K562 (cell line): Measurements from ENCODE around the gene TRDMT1. TPM values are rescaled to one million over a fixed set of nuclear protein-coding genes. Genes with fewer than 3 reads are reported as not detected.

Experiments
- CEBPG ChIP-seq, 3 experiments: fragments of 200-800 bp in 1 of 3; sonication (Bioruptor generic) in 1 of 3; sonication (generic) in 1 of 3; formaldehyde crosslinking in 1 of 3; IDR thresholded peaks in 2 of 3; conservative IDR thresholded peaks in 1 of 3; 2 replicates each; pipeline versions ENCODE4 v1.6.1 to v1.8.0; 2016 to 2022; ENCODE audit warnings: missing compliant biosample characterization in 2 of 3, missing genetic modification characterization in 2 of 3, mild to moderate bottlenecking in 1 of 3, missing genetic modification reagents in 1 of 3
- EHMT2 ChIP-seq: fragments of 450-650 bp; IDR thresholded peaks from 2 replicates; pipeline ENCODE4 v1.6.1; 2018; ENCODE audit warnings: antibody characterized with exemption
- FOXO4 ChIP-seq: fragments of 450-650 bp; formaldehyde crosslinking; IDR thresholded peaks from 2 replicates; pipeline ENCODE4 v1.4.0; 2020; ENCODE audit warnings: mild to moderate bottlenecking, moderate library complexity
- GTF3C2 ChIP-seq: IDR thresholded peaks from 3 replicates; pipeline ENCODE4 v1.6.1; 2011; ENCODE audit warnings: borderline replicate concordance, mild to moderate bottlenecking, moderate library complexity; ENCODE audit not compliant: insufficient read length; ENCODE audit errors: extremely low read depth
- HOXB6 ChIP-seq: fragments of 250-450 bp; sonication (Bioruptor Pico); IDR thresholded peaks from 2 replicates; pipeline ENCODE4 v1.5.1; 2022; ENCODE audit warnings: mild to moderate bottlenecking, borderline replicate concordance
- KDM1A ChIP-seq, 2 experiments: fragments of 450-650 bp; IDR thresholded peaks; 2 replicates each; pipeline ENCODE4 v1.6.1; 2016; ENCODE audit warnings: mild to moderate bottlenecking in 2 of 2
- KLF1 ChIP-seq: fragments of 450-650 bp; IDR thresholded peaks from 2 replicates; pipeline ENCODE4 v1.6.1; 2016; ENCODE audit warnings: missing genetic modification characterization, missing compliant biosample characterization
- MEF2A ChIP-seq: IDR thresholded peaks from 2 replicates; pipeline ENCODE4 v1.6.1; 2011; ENCODE audit warnings: low read depth, mild to moderate bottlenecking, low read length, moderate library complexity; ENCODE audit not compliant: control insufficient read depth
- NKRF ChIP-seq: fragments of 450-650 bp; IDR thresholded peaks from 2 replicates; pipeline ENCODE4 v1.6.1; 2016; ENCODE audit warnings: borderline replicate concordance
- RAD51 ChIP-seq: fragments of 450-650 bp; IDR thresholded peaks from 2 replicates; pipeline ENCODE4 v1.7.1; 2016; ENCODE audit warnings: low read depth, mild to moderate bottlenecking, borderline replicate concordance
- RFX7 ChIP-seq: fragments of 250-450 bp; sonication (Bioruptor Pico); IDR thresholded peaks from 2 replicates; pipeline ENCODE4 v1.5.1; 2021; ENCODE audit warnings: mild to moderate bottlenecking
- SMARCE1 ChIP-seq: fragments of 450-650 bp; IDR thresholded peaks from 2 replicates; pipeline ENCODE4 v1.7.1; 2016; ENCODE audit warnings: mild to moderate bottlenecking
- ZNF444 ChIP-seq: fragments of 250-450 bp; sonication (Bioruptor Pico); IDR thresholded peaks from 2 replicates; pipeline ENCODE4 v1.4.0; 2020; ENCODE audit warnings: mild to moderate bottlenecking, moderate library complexity
- ZNF561 ChIP-seq: fragments of 450-650 bp; formaldehyde crosslinking; conservative IDR thresholded peaks from 2 replicates; pipeline ENCODE4 v1.4.0; 2020; ENCODE audit warnings: mild to moderate bottlenecking, moderate library complexity
- ZNF592 ChIP-seq: fragments of 450-650 bp; IDR thresholded peaks from 2 replicates; pipeline ENCODE4 v1.6.1; 2017; ENCODE audit warnings: antibody characterized with exemption, mild to moderate bottlenecking
- ZNF764 ChIP-seq: fragments of 250-450 bp; sonication (Bioruptor Pico); IDR thresholded peaks from 2 replicates; pipeline ENCODE4 v1.4.0; 2020; ENCODE audit warnings: low read depth, mild to moderate bottlenecking, moderate library complexity
- ZSCAN29 ChIP-seq: fragments of 450-650 bp; IDR thresholded peaks from 2 replicates; pipeline ENCODE4 v1.6.1; 2017
- polyA plus RNA-seq, 8 experiments: library from polyadenylated mRNA; depleted of rRNA in 4 of 8; stranded (reverse) in 5 of 8; unstranded in 3 of 8; fragments of >200 nt; fragmentation: Nextera tagmentation in 2 of 8; fragmentation: Illumina TruSeq in 1 of 8; extraction: Ambion mirVana in 2 of 8; extraction: Trizol in 1 of 8; gene quantifications; 2 replicates each; pipeline versions ENCODE4 v1.2.1 to v1.2.3, GENCODE V29; 2011 to 2014; ENCODE audit warnings: inconsistent platforms in 1 of 8, missing spikeins in 1 of 8
- total RNA-seq, 7 experiments: library from RNA; depleted of rRNA in 6 of 7; stranded (reverse); fragments of >200 nt in 6 of 7; fragmentation: Illumina TruSeq in 2 of 7; extraction: Trizol in 2 of 7; gene quantifications; 2 replicates each; pipeline versions ENCODE4 v1.2.1 to v1.2.3, GENCODE V29; 2011 to 2021; ENCODE audit warnings: low replicate concordance in 1 of 7

The TRDMT1 gene
- total and polyA plus RNA-seq, 9 of the 15 experiments (the other 6 are each of a cell fraction or from before 2014, with no cell fraction given) = 5.4 to 12.6 (median 9.3) TPM

GRCh38 chr10:17199351-17199804, 2.1 kb downstream of the TRDMT1 start (continued):
- TF ChIP-seq ZNF592 = peak; percentile 66
- TF ChIP-seq FOXO4 (CRISPR knock-in tag) = no peak
- peak in 1 of 2 experiments; percentile 34; a peak in 1 of 4 replicates for TF ChIP-seq KDM1A (IDR thresholded peaks at IDR 0.05)
- no peak for TF ChIP-seq KLF1
- TF ChIP-seq RAD51 = no peak
- TF ChIP-seq ZNF561 = no peak
- TF ChIP-seq EHMT2 = peak; percentile 8; the same call in 1 of the 2 replicates
- no peak for TF ChIP-seq MEF2A
- no peak for TF ChIP-seq RFX7
- peak; percentile 65; the same call in 1 of the 2 replicates for TF ChIP-seq SMARCE1
- TF ChIP-seq CEBPG (CRISPR knock-in tag; IDR thresholded peaks at IDR 0.05) = 0 out of 2 replicates have a peak, but pooled peaks have one; percentile 32
- peak; percentile 69 to 78 for TF ChIP-seq CEBPG (tag; conservative IDR thresholded peaks at IDR 0.05 in 1 of 2, IDR thresholded peaks at IDR 0.05 in 1 of 2)
- no peak for TF ChIP-seq ZNF444
- TF ChIP-seq ZNF764 (CRISPR knock-in tag) = no peak
- TF ChIP-seq GTF3C2 = no peak
- TF ChIP-seq HOXB6 = no peak
- no peak for TF ChIP-seq ZSCAN29
- 0 out of 2 replicates have a peak, but pooled peaks have one; percentile 30 for TF ChIP-seq NKRF
